Stomach smooth muscle (tissue), 2 donors: Measurements from ENCODE around the gene JUND.

Source experiments
- H3K27ac ChIP-seq: one replicate; pipeline ENCODE4 v1.7.0; 2013; ENCODE audit warnings: mild to moderate bottlenecking, low read length, inconsistent platforms
- H3K27me3 ChIP-seq, 2 donors: one replicate each; pipeline ENCODE4 v1.7.0; 2013; ENCODE audit warnings: low read length in 2 of 2; ENCODE audit not compliant: insufficient read depth in 2 of 2, control insufficient read depth in 1 of 2
- H3K36me3 ChIP-seq, 2 donors: one replicate each; pipeline ENCODE4 v1.7.0; 2013; ENCODE audit warnings: low read length in 2 of 2; ENCODE audit not compliant: control insufficient read depth in 2 of 2, insufficient read depth in 2 of 2
- H3K4me1 ChIP-seq: one replicate; pipeline ENCODE4 v1.7.0; 2013; ENCODE audit warnings: low read length; ENCODE audit not compliant: control insufficient read depth, insufficient read depth
- H3K4me3 ChIP-seq, 2 donors: one replicate each; pipeline ENCODE4 v1.7.0; 2013; ENCODE audit warnings: low read length in 2 of 2
- H3K9ac ChIP-seq, 2 donors: one replicate each; pipeline ENCODE4 v1.7.0; 2013; ENCODE audit warnings: low read length in 2 of 2, mild to moderate bottlenecking in 1 of 2
- H3K9me3 ChIP-seq, 2 donors: one replicate each; pipeline ENCODE4 v1.7.0; 2013; ENCODE audit warnings: low read length in 2 of 2; ENCODE audit not compliant: control insufficient read depth in 2 of 2
- donor health status: healthy.
- donor health status: Pancreatic carcinoma.

Gene JUND

DNA sequence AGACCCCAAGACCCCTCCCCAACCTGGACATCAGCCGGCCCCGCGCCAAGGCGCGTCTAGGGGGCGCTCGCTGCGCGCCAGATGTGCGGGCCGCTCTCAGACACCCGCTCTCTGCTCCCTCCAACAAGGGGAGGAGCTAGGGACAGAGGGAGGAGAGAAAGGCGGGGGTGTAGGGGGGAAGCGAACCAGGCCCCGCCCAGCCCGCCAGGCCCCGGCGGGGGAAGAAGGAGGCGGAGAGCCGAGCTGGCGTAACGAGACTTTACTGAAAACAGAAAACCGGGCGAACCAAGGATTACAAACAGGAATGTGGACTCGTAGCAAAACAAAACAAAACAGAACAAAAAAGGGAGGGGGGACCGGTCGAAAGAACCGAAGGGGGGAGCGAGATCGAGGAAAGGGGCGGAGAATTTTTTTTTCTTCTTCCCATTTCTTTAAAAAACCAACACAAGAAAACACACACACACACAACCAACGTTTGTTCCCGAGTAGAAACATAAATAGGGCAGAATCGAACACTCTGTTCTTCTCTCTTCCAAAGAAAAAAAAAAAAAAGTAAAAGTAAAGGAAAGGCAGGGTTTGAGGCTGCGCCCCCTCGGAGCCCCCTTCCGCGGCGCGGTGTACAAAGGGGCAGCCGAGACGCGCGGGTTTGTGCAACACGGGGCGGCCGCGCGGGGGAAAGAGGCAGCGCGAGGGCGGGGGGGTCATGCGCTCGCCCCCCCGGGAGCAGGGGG, 1.7 kb downstream of the JUND start:
- Histone ChIP-seq H3K9me3 (no peaks in the 10 kb centered on the region), H3K9ac (peak overlapping the region; percentile 99 to 100), H3K4me3 (peak overlapping the region; percentile 97 to 99), H3K36me3 (peaks cover 7 to 9% of the 10 kb centered on the region in 2 donors), H3K27me3 (no peaks in the 10 kb centered on the region), H3K27ac (peak overlapping the region; percentile 99), H3K4me1 (peaks cover 48% of the 10 kb centered on the region)

DNA sequence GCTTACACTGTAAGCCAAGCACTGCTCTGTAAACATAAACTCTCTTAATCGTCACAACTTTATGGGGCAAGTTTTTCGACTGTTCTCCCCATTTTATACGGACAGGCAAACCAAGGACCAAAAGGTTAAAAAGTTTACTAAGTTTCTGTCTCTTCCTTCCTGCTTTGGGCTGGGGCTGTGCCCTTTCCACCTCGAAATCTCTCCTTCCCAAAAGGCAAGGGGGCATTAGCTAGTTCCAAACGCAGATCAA, 2.2 kb downstream of the JUND start:
- Histone ChIP-seq H3K36me3 (peaks cover 7 to 9% of the 10 kb centered on the region in 2 donors), H3K4me1 (peaks cover 53% of the 10 kb centered on the region), H3K4me3 (peak overlapping the region; percentile 65 to 99), H3K27ac (peak overlapping the region; percentile 99), H3K9me3 (no peaks in the 10 kb centered on the region), H3K9ac (peak overlapping the region; percentile 99 to 100), H3K27me3 (no peaks in the 10 kb centered on the region)

GRCh38 chr19:18278521-18279265, 2.7 kb downstream of the JUND start:
- peaks cover 7 to 9% of the 10 kb centered on the region in 2 donors for H3K36me3 ChIP-seq
- peak overlapping the region; percentile 65 to 99 for H3K4me3 ChIP-seq
- peak overlapping the region; percentile 99 for H3K27ac ChIP-seq
- no peaks in the 10 kb centered on the region for H3K27me3 ChIP-seq
- no peaks in the 10 kb centered on the region for H3K9me3 ChIP-seq
- peak overlapping the region; percentile 99 to 100 for H3K9ac ChIP-seq
- H3K4me1 ChIP-seq, result peaks cover 57% of the 10 kb centered on the region

DNA sequence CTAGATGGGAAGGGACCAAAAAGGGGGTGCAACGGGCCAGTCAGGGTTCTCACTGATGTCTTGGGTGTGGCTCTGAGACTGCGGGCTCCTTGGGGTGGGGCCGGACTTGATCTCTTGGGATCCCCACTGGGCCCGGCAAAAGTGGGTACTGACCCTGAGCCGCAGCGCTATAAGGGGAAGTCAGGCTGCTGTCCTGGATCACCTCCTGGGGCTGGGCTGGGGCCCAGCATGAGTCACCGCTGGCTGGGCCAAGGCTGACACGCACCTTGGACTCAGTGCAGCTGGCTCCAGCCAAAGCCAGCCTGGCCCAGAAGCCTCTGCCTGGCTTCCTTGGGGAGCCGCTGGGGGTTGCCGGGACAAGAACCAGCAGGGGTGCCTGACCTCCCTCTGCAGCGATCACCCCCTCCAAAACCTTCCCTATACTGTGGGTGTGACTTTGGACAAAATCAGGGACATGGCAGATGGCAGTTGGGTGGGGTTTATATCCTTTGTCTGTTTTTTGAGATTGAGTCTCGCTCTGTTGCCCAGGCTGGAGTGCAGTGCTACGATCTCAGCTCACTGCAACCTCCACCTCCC, 6.6 kb downstream of the JUND start:
- no peaks in the 10 kb centered on the region for H3K9me3 ChIP-seq
- peaks cover 7 to 9% of the 10 kb centered on the region in 2 donors for H3K36me3 ChIP-seq
- H3K9ac ChIP-seq, result peak overlapping the region; percentile 51 to 63
- H3K27ac ChIP-seq, result peak overlapping the region; percentile 80
- H3K27me3 ChIP-seq, result no peaks in the 10 kb centered on the region
- peak overlapping the region; percentile 44 to 60 for H3K4me3 ChIP-seq
- H3K4me1 ChIP-seq, result peaks cover 44% of the 10 kb centered on the region

DNA sequence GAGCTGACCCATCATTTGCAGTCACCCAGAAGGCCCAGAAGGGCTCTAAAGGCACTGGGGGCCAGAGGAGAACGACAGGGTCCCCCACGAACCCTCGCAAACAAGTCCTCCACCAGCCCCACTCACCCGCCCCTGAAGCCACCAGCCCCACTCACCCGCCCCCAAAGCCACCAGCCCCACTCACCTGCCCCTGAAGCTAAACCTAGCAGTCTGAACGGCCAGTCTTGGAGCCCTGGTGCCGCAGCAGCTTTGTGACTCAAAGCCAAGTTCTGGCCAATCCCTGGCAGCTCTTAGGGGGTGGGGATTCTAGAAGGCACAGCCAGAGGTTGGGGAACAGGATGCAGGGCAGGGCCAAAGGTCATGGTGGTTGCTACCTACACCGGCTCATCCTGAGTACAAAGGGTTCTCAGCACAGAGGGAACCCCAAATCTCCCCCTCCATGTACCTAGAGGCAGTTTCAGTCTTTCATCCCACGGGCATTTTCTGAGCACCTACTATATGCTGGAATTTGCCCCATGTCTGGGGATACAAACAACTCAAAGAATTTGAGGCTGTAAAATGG, 7.1 kb downstream of the JUND start, which contains the start of gene IQCN:
TSS of gene IQCN (minus strand) at position 234 of the 562 bp plus-strand sequence. CDS start 4,974 bp downstream, outside the sequence.
- Histone ChIP-seq H3K27ac (peak within 1 kb of the TSS; percentile 80), H3K4me1 (peaks cover 43% of the 10 kb centered on the region), H3K27me3 (no peaks in the 10 kb centered on the region), H3K36me3 (peaks cover 7 to 9% of the 10 kb centered on the region in 2 donors), H3K9ac (peak within 1 kb of the TSS; percentile 51 to 63), H3K4me3 (peak within 1 kb of the TSS; percentile 44 to 60), H3K9me3 (no peaks in the 10 kb centered on the region)

- Histone ChIP-seq H3K4me3 (no peak overlapping the region), H3K9me3 (no peaks in the 10 kb centered on the region), H3K4me1 (peaks cover 37% of the 10 kb centered on the region), H3K27me3 (no peaks in the 10 kb centered on the region), H3K36me3 (peaks cover 2 to 5% of the 10 kb centered on the region in 2 donors), H3K27ac (peak overlapping the region; percentile 80), H3K9ac (no peak overlapping the region)
Observed at GRCh38 chr19:18273561-18274218, 7.7 kb downstream of the JUND start.

DNA sequence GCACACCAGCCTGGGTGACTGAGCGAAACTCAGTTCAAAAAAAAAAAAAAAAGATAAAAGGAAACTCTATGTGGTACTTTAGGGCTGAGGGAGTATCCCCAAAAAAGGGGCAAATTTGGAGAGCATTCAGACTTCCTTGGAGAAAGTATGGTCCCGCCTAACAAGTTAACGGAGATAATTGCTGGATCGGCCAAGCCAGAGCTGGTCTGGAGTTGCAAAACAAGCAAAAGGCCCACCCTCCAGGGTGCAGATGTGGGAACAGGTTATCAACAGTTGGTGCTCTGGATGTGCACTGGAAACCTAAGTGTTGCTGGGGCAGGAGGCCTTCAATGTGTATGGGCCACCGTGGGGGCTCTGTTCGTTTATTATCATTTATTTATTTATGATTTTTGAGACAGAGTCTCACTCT, 10.0 kb downstream of the JUND start:
- Histone ChIP-seq H3K36me3 (peaks cover 10 to 11% of the 10 kb centered on the region in 2 donors), H3K27ac (no peak overlapping the region), H3K9me3 (no peaks in the 10 kb centered on the region), H3K9ac (no peak overlapping the region), H3K4me1 (peaks cover 22% of the 10 kb centered on the region), H3K4me3 (no peak overlapping the region), H3K27me3 (no peaks in the 10 kb centered on the region)

- H3K9ac ChIP-seq, result no peak overlapping the region
- peaks cover 20% of the 10 kb centered on the region in 2 donors for H3K36me3 ChIP-seq
- no peaks in the 10 kb centered on the region for H3K9me3 ChIP-seq
- H3K4me3 ChIP-seq, result no peak overlapping the region
- no peak overlapping the region for H3K27ac ChIP-seq
- no peaks in the 10 kb centered on the region for H3K27me3 ChIP-seq
- peaks cover 15% of the 10 kb centered on the region for H3K4me1 ChIP-seq
Observed at GRCh38 chr19:18270326-18270725, 11.1 kb downstream of the JUND start.

- Histone ChIP-seq H3K36me3 (peaks cover 25 to 26% of the 10 kb centered on the region in 2 donors), H3K9me3 (no peaks in the 10 kb centered on the region), H3K4me1 (peaks cover 4% of the 10 kb centered on the region), H3K27ac (no peak overlapping the region), H3K9ac (no peak overlapping the region), H3K4me3 (no peak overlapping the region), H3K27me3 (no peaks in the 10 kb centered on the region)
Observed at GRCh38 chr19:18269070-18269723, 12.2 kb downstream of the JUND start.
